ENCODE measurements around the gene MVD. TPM values are rescaled to one million over a fixed set of nuclear protein-coding genes. Genes with fewer than 3 reads are reported as not detected.

The MVD gene
- total RNA-seq, 3 donors from 2014 or later = 17.4 to 21.3 (median 19.0) TPM

DNA sequence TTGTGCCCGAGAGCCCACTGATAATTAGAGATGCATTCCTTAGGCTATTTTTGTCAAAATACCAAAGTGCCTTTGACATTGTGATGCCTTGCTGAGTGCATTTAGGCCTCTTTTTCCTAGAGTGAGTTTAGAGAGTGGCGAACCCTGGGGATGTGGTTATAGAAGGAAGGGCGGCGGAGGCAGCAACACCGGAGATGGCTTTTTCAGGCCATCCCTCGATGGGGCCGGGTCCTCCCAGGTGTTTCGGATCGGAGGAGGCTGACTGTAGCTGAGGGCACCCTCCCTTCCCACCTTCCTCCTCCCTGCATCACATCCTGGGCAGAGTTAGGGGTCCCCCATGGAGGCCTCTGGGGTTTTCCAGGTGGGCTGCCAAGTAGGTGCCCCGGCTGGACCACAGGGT is 30.0 kb upstream of the MVD start:
- H3K27ac ChIP-seq = no peak overlapping the region
- intact Hi-C loops (cut with DNase I; ENCODE audit: low total_unique reads) = no loop called here
- no peaks in the 10 kb centered on the region for H3K4me1 ChIP-seq
- no peak for DNase-seq (ENCODE audit: low spot score in 2 of 2)
- no peaks in the 10 kb centered on the region for H3K36me3 ChIP-seq
- peaks cover 0 to 13% of the 10 kb centered on the region in 2 donors for H3K27me3 ChIP-seq
- no peaks in the 10 kb centered on the region for H3K9me3 ChIP-seq
- H3K4me3 ChIP-seq = no peak overlapping the region
- TF ChIP-seq, protein P1, sequence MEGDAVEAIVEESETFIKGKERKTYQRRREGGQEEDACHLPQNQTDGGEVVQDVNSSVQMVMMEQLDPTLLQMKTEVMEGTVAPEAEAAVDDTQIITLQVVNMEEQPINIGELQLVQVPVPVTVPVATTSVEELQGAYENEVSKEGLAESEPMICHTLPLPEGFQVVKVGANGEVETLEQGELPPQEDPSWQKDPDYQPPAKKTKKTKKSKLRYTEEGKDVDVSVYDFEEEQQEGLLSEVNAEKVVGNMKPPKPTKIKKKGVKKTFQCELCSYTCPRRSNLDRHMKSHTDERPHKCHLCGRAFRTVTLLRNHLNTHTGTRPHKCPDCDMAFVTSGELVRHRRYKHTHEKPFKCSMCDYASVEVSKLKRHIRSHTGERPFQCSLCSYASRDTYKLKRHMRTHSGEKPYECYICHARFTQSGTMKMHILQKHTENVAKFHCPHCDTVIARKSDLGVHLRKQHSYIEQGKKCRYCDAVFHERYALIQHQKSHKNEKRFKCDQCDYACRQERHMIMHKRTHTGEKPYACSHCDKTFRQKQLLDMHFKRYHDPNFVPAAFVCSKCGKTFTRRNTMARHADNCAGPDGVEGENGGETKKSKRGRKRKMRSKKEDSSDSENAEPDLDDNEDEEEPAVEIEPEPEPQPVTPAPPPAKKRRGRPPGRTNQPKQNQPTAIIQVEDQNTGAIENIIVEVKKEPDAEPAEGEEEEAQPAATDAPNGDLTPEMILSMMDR (IDR thresholded peaks at IDR 0.05) = no peak
- no peak for TF ChIP-seq POLR2AphosphoS5 (IDR thresholded peaks at IDR 0.05)
- TF ChIP-seq POLR2A (IDR thresholded peaks at IDR 0.05) = no peak

DNA sequence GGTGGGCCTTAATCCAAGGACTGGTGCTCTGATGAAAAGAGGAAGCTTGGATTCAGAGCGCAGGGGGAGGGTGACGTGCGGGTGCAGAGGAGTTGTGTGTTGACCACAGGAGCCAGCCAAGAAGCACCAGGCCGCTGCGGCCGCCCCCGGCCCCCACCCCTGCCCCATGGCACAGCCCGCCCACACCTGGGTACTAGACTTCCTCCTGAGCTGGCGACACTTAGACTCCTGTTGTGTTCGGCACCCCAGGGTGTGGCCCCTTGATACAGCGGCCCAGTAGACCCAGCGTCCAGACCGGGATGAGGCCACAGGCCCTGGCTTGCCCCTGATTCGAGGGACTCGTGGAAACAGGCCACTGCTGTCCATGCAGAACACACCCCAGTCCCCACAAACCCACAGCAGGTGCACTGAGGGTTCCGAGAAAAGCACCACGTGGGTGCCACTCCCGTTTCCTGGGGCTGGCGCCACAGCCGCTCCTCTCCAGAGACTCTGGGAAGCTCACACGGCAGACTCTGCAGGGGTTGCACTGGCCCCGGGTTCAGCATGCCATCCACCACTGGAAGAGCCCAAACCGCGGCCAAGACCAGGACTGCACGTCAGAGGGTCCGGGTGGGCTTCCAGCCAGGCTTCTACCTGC is 29.2 kb upstream of the MVD start:
- H3K27me3 ChIP-seq = peaks cover 0 to 13% of the 10 kb centered on the region in 2 donors
- DNase-seq (ENCODE audit: low spot score in 2 of 2) = no peak

DNA sequence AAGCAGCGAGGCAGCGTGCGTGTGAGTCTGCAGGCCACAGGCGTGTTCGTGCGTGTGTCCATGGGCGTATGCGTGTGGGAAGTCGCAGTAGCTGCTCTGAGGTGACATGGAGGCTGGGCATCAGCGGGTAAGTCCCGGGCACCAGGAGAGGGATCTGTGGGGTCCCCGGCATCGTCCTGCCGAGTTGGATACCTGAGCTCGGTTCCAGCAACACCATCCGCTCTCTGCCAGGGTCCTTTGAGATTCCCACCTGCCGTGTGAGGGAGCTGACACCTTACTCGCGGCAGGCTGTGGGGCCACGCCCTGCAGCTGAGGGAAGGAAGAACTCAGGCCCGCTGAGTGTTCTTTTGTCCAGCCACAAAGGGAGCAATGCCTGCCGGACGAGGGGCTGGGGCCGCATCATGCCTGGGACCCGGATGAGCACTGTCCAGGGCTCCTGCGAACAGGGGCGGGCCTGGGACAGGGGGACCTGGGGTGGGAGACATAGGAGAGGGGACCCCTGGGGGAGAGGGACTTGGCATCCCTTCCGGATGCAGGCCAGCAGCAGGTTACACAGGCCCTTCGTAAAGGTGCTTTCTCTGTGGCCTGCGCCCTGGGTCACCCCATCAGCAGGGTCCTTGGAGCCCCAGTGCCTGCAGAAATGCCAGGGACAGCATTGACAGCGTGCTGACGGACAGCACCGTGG is 28.4 kb upstream of the MVD start:
- H3K36me3 ChIP-seq = no peaks in the 10 kb centered on the region
- peaks cover 0 to under 1% of the 10 kb centered on the region in 2 donors for H3K4me1 ChIP-seq
- H3K9me3 ChIP-seq = no peaks in the 10 kb centered on the region
- peaks cover 0 to 13% of the 10 kb centered on the region in 2 donors for H3K27me3 ChIP-seq
- intact Hi-C loops (cut with DNase I; ENCODE audit: low total_unique reads) = no loop called here
- H3K4me3 ChIP-seq = no peak overlapping the region
- no peak for DNase-seq (ENCODE audit: low spot score in 2 of 2)
- TF ChIP-seq, protein P1 (IDR thresholded peaks at IDR 0.05) = no peak
- TF ChIP-seq POLR2AphosphoS5 (IDR thresholded peaks at IDR 0.05) (no peak), POLR2A (IDR thresholded peaks at IDR 0.05) (no peak)
- no peak overlapping the region for H3K27ac ChIP-seq

More for the DNA sequence above, 29.2 kb upstream of the MVD start:
- no peaks in the 10 kb centered on the region for H3K36me3 ChIP-seq
- no peaks in the 10 kb centered on the region for H3K4me1 ChIP-seq
- TF ChIP-seq POLR2A (IDR thresholded peaks at IDR 0.05) = no peak
- TF ChIP-seq, protein P1 (IDR thresholded peaks at IDR 0.05) = no peak
- no peak for TF ChIP-seq POLR2AphosphoS5 (IDR thresholded peaks at IDR 0.05)
- no peak overlapping the region for H3K27ac ChIP-seq
- H3K9me3 ChIP-seq = no peaks in the 10 kb centered on the region
- no peak overlapping the region for H3K4me3 ChIP-seq
- intact Hi-C loops (cut with DNase I; ENCODE audit: low total_unique reads) = no loop called here

DNA sequence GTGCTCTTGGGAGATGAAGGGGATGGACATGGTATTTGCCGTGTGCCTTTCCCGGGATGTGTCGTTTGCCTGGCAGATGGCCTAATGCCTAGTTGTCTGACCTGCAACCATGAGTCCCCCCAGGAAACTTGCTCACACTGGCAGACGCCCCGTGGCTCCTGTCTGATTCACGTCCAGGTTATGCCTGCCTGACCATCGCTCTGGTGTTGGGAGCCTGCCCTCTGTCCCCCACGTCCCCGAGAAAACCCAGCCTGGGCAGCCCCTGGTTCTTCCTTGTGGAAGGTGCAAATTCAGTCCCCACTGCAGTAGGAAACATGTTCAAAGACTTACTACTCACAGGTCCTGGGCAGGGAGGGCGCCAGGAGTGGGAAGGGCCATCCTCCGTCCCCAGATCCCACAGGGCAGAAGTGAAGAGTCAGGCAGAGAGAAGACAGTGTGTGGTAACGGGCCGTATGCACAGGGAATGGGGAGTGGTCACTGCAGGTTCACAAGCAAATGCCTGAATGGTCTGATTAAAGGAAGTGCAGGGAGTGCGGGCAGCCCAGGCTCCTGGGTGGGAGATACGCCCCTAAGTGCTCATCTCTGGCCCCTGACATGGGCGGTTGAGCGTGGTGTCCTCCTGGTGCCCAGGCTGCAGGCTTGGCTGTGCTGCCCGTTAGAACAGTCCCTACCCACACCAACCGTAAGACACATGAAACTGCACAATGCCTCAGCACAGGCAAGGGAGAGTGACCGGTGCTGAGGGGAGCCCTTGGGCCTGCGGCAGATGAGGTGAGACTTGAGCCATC is 27.6 kb upstream of the MVD start:
- peaks cover 5 to 8% of the 10 kb centered on the region in 2 donors for H3K4me1 ChIP-seq
- H3K4me3 ChIP-seq = no peak overlapping the region
- no peak overlapping the region for H3K27ac ChIP-seq
- no peaks in the 10 kb centered on the region for H3K36me3 ChIP-seq
- intact Hi-C loops (cut with DNase I; ENCODE audit: low total_unique reads) = no loop called here
- no peak for DNase-seq (ENCODE audit: low spot score in 2 of 2)
- H3K9me3 ChIP-seq = no peaks in the 10 kb centered on the region
- TF ChIP-seq POLR2A (IDR thresholded peaks at IDR 0.05) (no peak), POLR2AphosphoS5 (IDR thresholded peaks at IDR 0.05) (no peak)
- TF ChIP-seq, protein P1 (IDR thresholded peaks at IDR 0.05) = no peak
- peaks cover 0 to 13% of the 10 kb centered on the region in 2 donors for H3K27me3 ChIP-seq

Data from breast epithelium (tissue), 4 donors.